T follicular helper cell (primary cell): ENCODE data around the gene FAM149A.

Experiments used
- DNase-seq: peaks from one replicate; pipeline ENCODE4 v3.0.0-alpha.2; 2020; ENCODE audit warnings: low read depth
- total RNA-seq, 2 experiments: gene quantifications; one replicate each; lab custom pipeline; 2026; lab: John Stamatoyannopoulos, UW

FAM149A gene
- 0.26 to 0.60 reads per million in 2 experiments for total RNA-seq

GRCh38 chr4:186104114-186104889, at the start of gene FAM149A:
Gene FAM149A, plus strand, starts transcription at chr4:186104704.
- peak; percentile 13 for DNase-seq

DNA sequence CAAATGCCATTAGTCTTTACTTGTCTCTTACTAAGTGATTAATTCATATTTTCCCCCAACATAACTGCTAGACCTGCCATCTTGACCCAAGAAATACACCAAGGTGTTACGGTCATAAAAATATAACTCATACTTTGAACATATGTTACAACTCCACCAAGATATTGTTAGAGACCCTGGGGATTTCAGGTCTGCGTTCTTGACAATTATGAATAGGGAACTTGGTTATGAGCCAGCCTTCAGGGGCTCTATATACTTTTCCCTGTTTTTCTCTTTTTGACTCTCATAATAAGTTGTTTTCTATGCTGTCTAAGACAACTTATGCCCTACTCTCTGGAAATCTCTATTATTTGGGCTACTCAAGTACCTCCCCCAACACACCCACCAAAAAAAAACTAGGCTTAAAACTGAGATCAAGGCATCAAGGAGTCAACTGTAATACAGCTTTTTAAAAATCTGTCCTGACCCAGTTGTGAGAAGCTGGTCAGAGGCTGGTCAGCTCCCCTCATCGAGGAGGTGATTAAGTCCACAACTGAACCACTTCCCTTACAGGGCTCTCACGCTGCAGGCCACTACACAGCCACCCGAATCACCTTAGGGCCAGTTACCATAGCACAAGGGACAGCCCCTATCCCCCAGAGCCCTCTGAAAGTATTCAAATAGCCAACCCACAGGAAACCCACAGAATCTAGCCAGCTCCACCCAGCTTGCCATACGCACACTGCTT, 46.1 kb upstream of the FAM149A start:
- DNase-seq, result no peak

- DNase-seq, result no peak
These were observed 45.6 kb upstream of the FAM149A start for GRCh38 chr4:186058980-186059316.

DNA sequence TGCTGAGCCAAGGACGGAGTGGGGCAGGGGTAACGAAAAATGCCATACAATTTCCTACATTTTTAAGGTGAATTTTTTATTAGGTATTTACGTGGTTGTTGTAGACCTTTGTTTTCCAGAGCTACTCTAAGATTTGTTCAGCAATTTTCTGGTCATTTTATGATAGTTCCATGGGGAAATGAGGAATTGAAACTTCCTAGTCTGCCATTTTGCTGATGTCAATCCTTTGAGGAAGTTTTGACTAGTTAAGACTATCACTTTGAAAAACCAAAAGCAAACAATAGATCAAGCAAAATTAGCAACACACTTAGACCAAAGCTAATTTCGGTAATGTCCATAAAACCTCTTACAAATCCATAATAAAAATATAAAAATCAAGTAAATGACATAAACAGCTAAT, 42.6 kb upstream of the FAM149A start:
- no peak for DNase-seq

DNA sequence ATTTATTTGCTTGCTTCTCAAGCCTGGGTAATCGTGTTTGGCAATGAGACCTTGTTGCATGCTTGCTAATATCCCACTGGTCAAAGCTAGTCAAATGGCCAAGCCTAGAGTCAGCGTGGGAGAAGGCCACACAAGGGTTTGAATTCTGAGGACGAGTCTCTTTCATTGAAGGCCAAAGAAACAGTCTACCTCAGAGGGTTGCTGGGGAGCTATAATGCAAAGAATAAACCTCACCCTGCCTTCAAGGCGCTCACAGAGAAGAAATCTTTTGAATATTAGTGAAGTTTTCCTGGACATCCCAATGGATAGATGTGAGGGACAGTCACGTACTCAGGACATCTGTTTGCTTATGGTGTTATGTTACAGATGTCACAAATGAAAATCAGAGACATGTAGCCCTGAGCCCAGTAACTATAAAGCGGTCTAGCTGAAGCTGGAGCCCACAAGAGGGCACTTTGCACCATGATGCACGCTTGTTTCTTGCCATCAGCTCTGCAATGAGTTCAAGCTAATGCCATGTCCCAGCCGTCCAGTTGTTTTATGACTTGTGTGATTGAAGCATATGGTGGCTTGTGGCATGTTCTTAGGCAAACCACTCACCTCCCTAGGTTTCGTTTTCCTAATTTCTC, 36.6 kb upstream of the FAM149A start:
- peak; percentile 1 for DNase-seq

DNA sequence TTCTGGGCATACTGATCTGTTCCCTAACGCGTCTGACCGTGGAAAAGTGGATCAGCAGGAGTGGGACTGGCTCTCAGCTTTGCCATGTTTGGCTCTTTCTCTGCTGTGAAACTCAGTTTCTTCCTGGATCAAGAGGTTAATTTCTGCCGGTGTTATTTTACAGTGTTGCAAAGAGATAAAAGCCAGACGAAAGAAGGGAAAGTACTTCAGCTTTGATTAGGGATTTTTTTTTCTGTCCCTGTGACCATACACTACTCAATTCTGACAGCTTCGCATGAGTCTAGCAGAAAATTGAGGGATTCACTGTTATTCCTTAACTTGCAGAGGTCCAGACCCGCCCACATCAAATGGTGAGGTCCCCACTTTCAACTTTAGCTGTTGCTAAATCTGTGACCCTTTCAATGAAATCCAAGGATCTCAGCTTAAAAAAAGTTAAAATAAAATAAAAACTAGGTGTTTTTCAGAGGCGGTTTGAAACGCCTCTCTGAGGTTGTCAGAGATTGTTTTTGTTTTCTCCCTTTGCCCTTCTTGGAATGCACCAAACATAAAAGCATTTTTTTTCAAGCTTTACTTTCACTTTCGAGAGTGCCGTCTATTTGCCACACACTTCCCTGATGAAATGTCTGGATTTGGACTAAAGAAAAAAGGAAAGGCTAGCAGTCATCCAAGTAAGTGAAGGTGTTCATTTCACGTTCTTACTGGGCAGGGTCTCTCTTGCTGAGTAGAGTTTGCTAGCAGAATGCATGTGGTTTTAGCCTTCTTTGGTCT, 35.7 kb upstream of the FAM149A start, which contains the start of gene TLR3:
TSS of gene TLR3 (plus strand) at position 576 of the 768 bp plus-strand sequence. CDS start 7,464 bp downstream, outside the sequence.
- DNase-seq, result no peak

- DNase-seq, result no peak
These were observed 34.8 kb upstream of the FAM149A start for GRCh38 chr4:186069729-186070128.

GRCh38 chr4:186072516-186072915, 32.0 kb upstream of the FAM149A start:
- DNase-seq, result no peak

DNA sequence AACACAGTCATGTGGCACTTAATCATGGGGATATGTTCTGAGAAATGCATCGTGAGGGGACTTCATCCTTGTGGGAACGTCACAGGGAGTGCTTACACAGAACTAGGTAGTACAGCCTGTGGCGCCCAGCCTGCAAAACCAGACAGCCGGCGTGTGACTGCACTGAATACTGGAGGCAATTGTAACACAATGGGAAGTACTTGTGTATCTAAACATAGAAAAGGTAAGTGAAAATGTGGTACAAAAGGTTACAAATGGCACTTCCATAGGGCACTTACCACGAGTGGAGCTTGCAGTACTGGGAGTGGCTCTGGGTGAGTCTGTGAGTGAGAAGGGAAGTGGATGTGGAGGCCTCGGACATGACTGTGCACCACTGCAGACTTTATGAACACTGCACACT, 30.3 kb upstream of the FAM149A start:
- DNase-seq, result no peak

- no peak for DNase-seq
These were observed 25.4 kb upstream of the FAM149A start for GRCh38 chr4:186078981-186079638.

- no peak for DNase-seq
These were observed 24.8 kb upstream of the FAM149A start for GRCh38 chr4:186079694-186080093.

DNA sequence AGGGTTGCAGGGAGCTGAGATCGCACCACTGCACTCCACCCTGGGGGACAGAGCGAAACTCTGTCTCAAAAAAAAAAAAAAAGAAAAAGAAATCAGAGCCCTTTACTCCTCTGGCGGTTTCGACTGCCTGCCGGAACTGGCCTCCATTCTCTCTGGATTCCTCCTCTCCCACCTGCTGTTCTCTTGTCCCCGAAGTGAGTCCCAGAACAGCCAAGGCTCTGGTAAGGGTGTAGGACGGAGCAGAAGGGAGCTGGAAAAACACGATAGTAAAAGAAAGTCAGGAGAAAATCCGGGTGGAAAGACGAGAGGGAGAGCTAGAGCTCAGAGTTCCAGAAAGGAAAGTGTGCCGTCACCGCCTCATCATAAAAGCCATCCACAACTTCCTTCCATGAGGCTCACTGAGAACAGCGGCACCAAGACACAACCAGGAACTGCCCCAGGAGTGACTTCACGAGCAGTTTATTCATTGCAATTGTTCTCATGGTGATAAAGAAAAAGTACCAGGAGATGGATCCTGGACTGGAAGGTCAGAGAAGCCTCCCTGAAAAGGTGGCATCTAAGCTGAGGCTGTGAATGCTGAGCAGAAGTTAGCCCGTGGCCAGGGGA, 23.2 kb upstream of the FAM149A start:
- DNase-seq, result no peak

DNA sequence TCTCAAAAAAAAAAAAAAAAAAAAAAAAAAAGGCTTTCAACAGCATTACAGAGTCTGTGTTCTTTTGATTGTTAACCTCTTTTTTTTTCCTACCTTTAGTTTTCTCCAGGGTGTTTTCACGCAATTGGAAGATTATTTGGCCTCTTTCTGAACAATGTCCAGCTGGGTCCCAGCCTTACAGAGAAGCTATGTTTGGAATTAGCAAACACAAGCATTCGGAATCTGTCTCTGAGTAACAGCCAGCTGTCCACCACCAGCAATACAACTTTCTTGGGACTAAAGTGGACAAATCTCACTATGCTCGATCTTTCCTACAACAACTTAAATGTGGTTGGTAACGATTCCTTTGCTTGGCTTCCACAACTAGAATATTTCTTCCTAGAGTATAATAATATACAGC, 22.3 kb upstream of the FAM149A start:
- no peak for DNase-seq

DNA sequence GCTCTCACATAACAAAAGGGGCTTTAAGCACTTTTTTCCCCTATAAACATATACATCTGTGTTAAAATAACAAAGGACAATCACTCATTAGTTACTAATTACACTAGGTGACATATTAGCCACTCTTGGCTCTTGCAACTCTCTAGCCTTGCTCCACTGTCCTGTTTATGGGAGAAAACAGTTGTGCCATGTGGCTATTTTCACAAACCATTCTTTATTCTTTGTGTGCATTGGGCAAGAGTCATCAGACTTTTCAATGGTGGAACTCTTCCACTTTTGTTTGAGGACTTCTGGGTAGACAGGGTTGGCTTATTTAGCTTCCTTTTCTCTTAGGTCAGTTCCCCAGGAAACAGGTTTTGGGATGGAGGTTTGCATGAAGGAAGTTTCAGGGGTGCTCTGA, 16.0 kb upstream of the FAM149A start:
- no peak for DNase-seq

GRCh38 chr4:186092296-186092695, 12.2 kb upstream of the FAM149A start:
- DNase-seq, result no peak

DNA sequence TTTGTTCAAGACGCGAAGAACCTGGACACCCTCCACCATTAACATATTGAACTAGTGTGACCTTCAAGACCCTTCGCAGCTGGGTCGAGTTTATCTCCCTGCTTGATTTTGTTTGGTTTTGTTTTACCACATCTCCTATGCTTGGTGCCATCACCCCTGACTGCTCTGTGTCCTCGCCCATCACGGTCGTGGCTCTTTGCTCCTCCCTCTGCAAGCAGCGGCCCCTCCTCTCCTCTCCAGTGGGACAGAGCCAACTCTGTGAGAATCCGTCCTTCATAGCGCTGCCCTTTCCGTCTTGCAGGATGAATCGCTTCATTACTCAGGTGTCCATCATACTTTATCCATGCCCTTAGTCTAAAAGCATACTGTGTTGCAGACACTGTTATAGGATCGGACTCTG, 9.1 kb upstream of the FAM149A start:
- no peak for DNase-seq

GRCh38 chr4:186096681-186097165, 7.8 kb upstream of the FAM149A start:
- no peak for DNase-seq

DNA sequence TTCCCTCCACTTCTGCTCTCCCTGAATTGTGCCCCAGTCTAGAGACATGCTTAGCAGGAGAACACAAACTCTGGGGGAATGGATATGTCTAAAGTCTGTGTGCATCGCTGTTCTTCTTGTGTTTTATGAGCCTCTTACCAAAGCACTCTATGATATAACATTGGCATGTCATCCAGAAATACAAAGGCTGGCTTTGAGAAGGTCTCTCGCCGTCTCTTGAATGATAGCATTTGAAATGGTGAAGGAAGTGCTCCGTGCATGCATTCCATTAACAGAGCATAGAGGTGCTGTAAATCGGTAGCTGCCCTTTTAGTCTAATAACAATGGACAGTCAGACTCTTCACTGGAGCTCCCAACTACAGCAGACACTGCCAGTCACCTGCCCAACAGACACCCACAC, 7.1 kb upstream of the FAM149A start:
- DNase-seq, result no peak

DNA sequence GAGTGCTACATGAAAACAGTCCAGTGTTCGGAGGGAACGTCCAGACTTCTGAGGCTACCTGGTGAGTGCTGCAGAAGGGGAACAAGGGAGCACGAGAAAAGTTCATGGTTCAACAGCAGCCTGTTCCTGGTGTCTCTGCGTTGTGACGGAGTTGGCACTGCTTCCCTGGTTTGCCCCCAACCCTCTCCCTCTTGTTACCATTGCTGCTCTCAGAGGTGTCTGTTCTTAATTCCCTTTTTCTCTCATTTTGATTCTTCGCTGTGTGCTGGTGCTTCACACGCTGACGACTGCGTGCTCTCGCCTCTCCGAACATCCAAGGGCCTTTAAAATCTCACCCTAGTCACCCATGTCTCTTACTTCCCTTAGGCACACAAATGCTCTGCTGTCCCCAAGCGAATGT, 1.6 kb upstream of the FAM149A start:
- DNase-seq, result no peak

DNA sequence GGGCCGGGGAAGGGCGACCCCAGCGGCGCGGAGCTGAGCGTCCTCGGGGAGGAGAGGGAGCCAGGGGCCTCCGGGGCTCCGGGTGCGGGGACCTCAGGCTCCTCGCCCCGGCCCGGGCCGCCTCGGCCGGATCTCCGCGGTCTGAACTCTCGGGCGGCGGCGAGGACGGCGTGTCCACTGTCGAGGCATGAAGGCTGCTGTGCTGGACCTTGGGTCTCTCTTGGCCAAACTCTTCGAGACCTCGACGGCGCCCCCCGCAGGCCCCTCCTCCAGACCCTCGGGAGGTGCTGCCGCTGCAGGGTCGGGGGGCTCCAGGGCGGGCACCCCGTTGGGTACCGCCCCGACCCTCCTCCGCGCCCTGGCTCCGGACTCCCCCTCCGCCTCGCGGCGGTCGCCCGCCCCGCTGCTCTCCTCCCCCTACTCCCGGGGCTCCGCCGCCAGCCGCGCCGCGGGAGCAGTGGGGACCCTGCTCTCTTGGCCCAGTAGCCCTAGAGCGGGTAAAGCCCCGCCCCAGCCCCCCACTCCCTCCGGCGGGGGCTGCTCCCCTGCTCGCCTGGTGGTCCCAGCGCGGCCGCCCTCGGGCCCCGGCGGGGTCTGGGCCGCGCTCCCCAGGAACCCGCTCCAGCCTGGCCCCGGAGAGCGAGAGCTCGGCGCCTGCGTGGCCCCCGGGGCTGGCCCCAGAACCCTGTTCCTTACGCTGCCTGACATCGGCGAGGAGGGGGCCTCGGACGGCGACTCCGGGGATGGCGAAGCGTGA, 564 bp downstream of the FAM149A start:
- DNase-seq, result no peak
